HEK293 (cell line): ENCODE measurements around the gene IER2.

Experiments used
- CTCF ChIA-PET: fragments of 350-600 bp; formaldehyde crosslinking; extraction: SDS; loops from one replicate; lab custom pipeline; 2021; ENCODE audit warnings: antibody characterized with exemption; lab: Yijun Ruan, JAX
- POLR2A ChIA-PET: fragments of 300-600 bp; formaldehyde crosslinking; extraction: SDS; loops from one replicate; lab custom pipeline; 2020; ENCODE audit warnings: antibody characterized with exemption, inconsistent platforms; lab: Yijun Ruan, JAX
- H3K27ac ChIP-seq: fragments of 200-500 bp; sonication (Bioruptor generic); 2 replicates; pipeline ENCODE4 v1.5.1; 2014; ENCODE audit warnings: low read depth, low read length, control low read depth, inconsistent platforms; ENCODE audit errors: extremely low read depth
- H3K36me3 ChIP-seq, 2 experiments: fragments of 200-500 bp in 1 of 2; sonication (Bioruptor generic) in 1 of 2; 1 replicate in 1 of 2; 2 replicates in 1 of 2; pipeline ENCODE4 v1.5.1; 2014 to 2017; ENCODE audit warnings: inconsistent platforms in 2 of 2, low read length in 2 of 2; ENCODE audit not compliant: control insufficient read depth in 2 of 2, insufficient read depth in 1 of 2
- H3K4me1 ChIP-seq: fragments of 200-500 bp; sonication (Bioruptor generic); 2 replicates; pipeline ENCODE4 v1.5.1; 2014; ENCODE audit warnings: mild to moderate bottlenecking, low read length, inconsistent platforms; ENCODE audit not compliant: control insufficient read depth, insufficient read depth
- H3K4me3 ChIP-seq: 2 replicates; pipeline ENCODE4 v1.5.1; 2011; ENCODE audit warnings: low read depth, mild to moderate bottlenecking, control low read depth, low read length, moderate library complexity
- H3K9me3 ChIP-seq: fragments of 200-500 bp; sonication (Bioruptor generic); 2 replicates; pipeline ENCODE4 v1.5.1; 2014; ENCODE audit warnings: low read depth, low read length, inconsistent platforms; ENCODE audit not compliant: control insufficient read depth, insufficient read depth
- BCL11A ChIP-seq: fragments of 450-650 bp; formaldehyde crosslinking; IDR thresholded peaks from 2 replicates; pipeline ENCODE4 v1.5.1; 2016; ENCODE audit warnings: low read depth, missing biosample characterization, missing genetic modification characterization
- EGR2 ChIP-seq: fragments of 450-650 bp; formaldehyde crosslinking; IDR thresholded peaks from 2 replicates; pipeline ENCODE4 v1.5.1; 2016; ENCODE audit warnings: low read depth, missing biosample characterization, missing genetic modification characterization
- GLI2 ChIP-seq: fragments of 450-650 bp; formaldehyde crosslinking; IDR thresholded peaks from 2 replicates; pipeline ENCODE4; 2017; ENCODE audit warnings: missing biosample characterization, missing genetic modification characterization, low read depth, borderline replicate concordance
- GLI4 ChIP-seq: fragments of 450-650 bp; formaldehyde crosslinking; IDR thresholded peaks from 2 replicates; pipeline ENCODE4 v1.5.1; 2016; ENCODE audit warnings: missing biosample characterization, missing genetic modification characterization
- GLIS1 ChIP-seq: fragments of 450-650 bp; formaldehyde crosslinking; IDR thresholded peaks from 2 replicates; pipeline ENCODE4 v1.5.1; 2016; ENCODE audit warnings: missing biosample characterization, missing genetic modification characterization
- GLIS2 ChIP-seq: fragments of 450-650 bp; formaldehyde crosslinking; IDR thresholded peaks from 2 replicates; pipeline ENCODE4 v1.5.1; 2016; ENCODE audit warnings: missing biosample characterization, missing genetic modification characterization
- HOXC10 ChIP-seq: sonication (generic); formaldehyde crosslinking; IDR thresholded peaks from 2 replicates; pipeline ENCODE4 v1.8.1; 2023; ENCODE audit warnings: mild to moderate bottlenecking, missing genetic modification reagents
- KLF1 ChIP-seq: fragments of 450-650 bp; formaldehyde crosslinking; IDR thresholded peaks from 2 replicates; pipeline ENCODE4 v1.5.1; 2016; ENCODE audit warnings: missing biosample characterization, missing genetic modification characterization
- KLF10 ChIP-seq: fragments of 450-650 bp; IDR thresholded peaks from 2 replicates; pipeline ENCODE4 v1.5.1; 2018; ENCODE audit warnings: missing biosample characterization, mild to moderate bottlenecking, missing genetic modification characterization
- KLF16 ChIP-seq: fragments of 450-650 bp; formaldehyde crosslinking; IDR thresholded peaks from 2 replicates; pipeline ENCODE4 v1.5.1; 2017; ENCODE audit warnings: missing biosample characterization, missing genetic modification characterization
- KLF7 ChIP-seq: fragments of 450-650 bp; formaldehyde crosslinking; IDR thresholded peaks from 2 replicates; pipeline ENCODE4 v1.5.1; 2016; ENCODE audit warnings: missing biosample characterization, missing genetic modification characterization, borderline replicate concordance
- SCRT2 ChIP-seq: fragments of 450-650 bp; formaldehyde crosslinking; IDR thresholded peaks from 2 replicates; pipeline ENCODE4 v1.5.1; 2016; ENCODE audit warnings: missing biosample characterization, missing genetic modification characterization
- ZBTB48 ChIP-seq: fragments of 450-650 bp; formaldehyde crosslinking; IDR thresholded peaks from 2 replicates; pipeline ENCODE4 v1.5.1; 2016; ENCODE audit warnings: missing biosample characterization, missing genetic modification characterization
- ZIC2 ChIP-seq: fragments of 450-650 bp; formaldehyde crosslinking; IDR thresholded peaks from 2 replicates; pipeline ENCODE4 v1.5.1; 2016; ENCODE audit warnings: missing biosample characterization, missing genetic modification characterization
- ZNF112 ChIP-seq: fragments of 450-650 bp; formaldehyde crosslinking; IDR thresholded peaks from 2 replicates; pipeline ENCODE4 v1.5.0; 2017; ENCODE audit warnings: missing biosample characterization, missing genetic modification characterization
- ZNF140 ChIP-seq: fragments of 450-650 bp; formaldehyde crosslinking; IDR thresholded peaks from 2 replicates; pipeline ENCODE4 v1.5.1; 2016; ENCODE audit warnings: missing biosample characterization, missing genetic modification characterization
- ZNF157 ChIP-seq: fragments of 450-650 bp; formaldehyde crosslinking; IDR thresholded peaks from 2 replicates; pipeline ENCODE4 v1.5.1; 2016; ENCODE audit warnings: missing biosample characterization, missing genetic modification characterization
- ZNF202 ChIP-seq: fragments of 450-650 bp; formaldehyde crosslinking; IDR thresholded peaks from 2 replicates; pipeline ENCODE4 v1.5.1; 2016; ENCODE audit warnings: missing biosample characterization, missing genetic modification characterization, borderline replicate concordance
- ZNF335 ChIP-seq: fragments of 450-650 bp; formaldehyde crosslinking; conservative IDR thresholded peaks from 2 replicates; pipeline ENCODE4 v1.5.1; 2016; ENCODE audit warnings: missing biosample characterization, missing genetic modification characterization
- ZNF366 ChIP-seq: fragments of 450-650 bp; formaldehyde crosslinking; conservative IDR thresholded peaks from 2 replicates; pipeline ENCODE4 v1.5.1; 2016; ENCODE audit warnings: missing biosample characterization, missing genetic modification characterization
- ZNF394 ChIP-seq: fragments of 450-650 bp; formaldehyde crosslinking; IDR thresholded peaks from 2 replicates; pipeline ENCODE4 v1.5.1; 2016; ENCODE audit warnings: missing biosample characterization, missing genetic modification characterization, mild to moderate bottlenecking, moderate library complexity, borderline replicate concordance
- ZNF398 ChIP-seq: fragments of 450-650 bp; formaldehyde crosslinking; IDR thresholded peaks from 2 replicates; pipeline ENCODE4 v1.5.1; 2017; ENCODE audit warnings: missing biosample characterization, missing genetic modification characterization
- ZNF585B ChIP-seq: fragments of 450-650 bp; formaldehyde crosslinking; IDR thresholded peaks from 2 replicates; pipeline ENCODE4 v1.5.1; 2016; ENCODE audit warnings: missing biosample characterization, missing genetic modification characterization
- ZNF600 ChIP-seq: fragments of 450-650 bp; formaldehyde crosslinking; IDR thresholded peaks from 2 replicates; pipeline ENCODE4 v1.5.1; 2016; ENCODE audit warnings: missing biosample characterization, missing genetic modification characterization
- ZNF610 ChIP-seq: fragments of 450-650 bp; formaldehyde crosslinking; IDR thresholded peaks from 2 replicates; pipeline ENCODE4 v1.5.1; 2016; ENCODE audit warnings: missing biosample characterization, missing genetic modification characterization, borderline replicate concordance
- ZNF623 ChIP-seq: fragments of 450-650 bp; formaldehyde crosslinking; IDR thresholded peaks from 2 replicates; pipeline ENCODE4 v1.5.1; 2016; ENCODE audit warnings: missing biosample characterization, missing genetic modification characterization
- ZNF626 ChIP-seq: fragments of 450-650 bp; sonication (Bioruptor Pico); formaldehyde crosslinking; IDR thresholded peaks from 2 replicates; pipeline ENCODE4 v1.5.1; 2018; ENCODE audit warnings: missing biosample characterization, missing genetic modification characterization, inconsistent platforms
- ZNF639 ChIP-seq: fragments of 450-650 bp; formaldehyde crosslinking; IDR thresholded peaks from 2 replicates; pipeline ENCODE4 v1.5.1; 2016; ENCODE audit warnings: missing biosample characterization, missing genetic modification characterization
- ZNF670 ChIP-seq: fragments of 450-650 bp; formaldehyde crosslinking; IDR thresholded peaks from 2 replicates; pipeline ENCODE4 v1.5.1; 2016; ENCODE audit warnings: missing biosample characterization, missing genetic modification characterization, low read depth
- ZNF707 ChIP-seq: fragments of 450-650 bp; formaldehyde crosslinking; IDR thresholded peaks from 2 replicates; pipeline ENCODE4 v1.5.1; 2016; ENCODE audit warnings: missing biosample characterization, missing genetic modification characterization
- ZSCAN23 ChIP-seq: fragments of 450-650 bp; formaldehyde crosslinking; IDR thresholded peaks from 2 replicates; pipeline ENCODE4 v1.5.1; 2016; ENCODE audit warnings: missing biosample characterization, missing genetic modification characterization
- ZXDB ChIP-seq: fragments of 450-650 bp; formaldehyde crosslinking; IDR thresholded peaks from 2 replicates; pipeline ENCODE4 v1.5.1; 2016; ENCODE audit warnings: missing biosample characterization, missing genetic modification characterization
- TF ChIP-seq, protein P1 (sequence below): fragments of 450-650 bp; formaldehyde crosslinking; IDR thresholded peaks from 2 replicates; pipeline ENCODE4 v1.5.1; 2016; ENCODE audit warnings: missing biosample characterization, missing genetic modification characterization

The IER2 gene

GRCh38 chr19:13117772-13118423 is 32.3 kb upstream of the IER2 start, which contains the start of gene NACC1 (continued):
- no peak for TF ChIP-seq ZNF140
- no peak for TF ChIP-seq ZNF394
- TF ChIP-seq ZNF623 (tag by site-specific recombination), result no peak
- TF ChIP-seq ZNF600 (tag by site-specific recombination), result no peak
- peak; percentile 47; the same call in 1 of the 2 replicates for TF ChIP-seq KLF16 (tag by site-specific recombination)
- TF ChIP-seq ZNF202 (tag by site-specific recombination), result no peak
- TF ChIP-seq ZXDB (tag by site-specific recombination), result peak; percentile 85
- TF ChIP-seq ZBTB48, result no peak
- no peak for TF ChIP-seq ZNF707 (tag by site-specific recombination)
- TF ChIP-seq, protein P1, sequence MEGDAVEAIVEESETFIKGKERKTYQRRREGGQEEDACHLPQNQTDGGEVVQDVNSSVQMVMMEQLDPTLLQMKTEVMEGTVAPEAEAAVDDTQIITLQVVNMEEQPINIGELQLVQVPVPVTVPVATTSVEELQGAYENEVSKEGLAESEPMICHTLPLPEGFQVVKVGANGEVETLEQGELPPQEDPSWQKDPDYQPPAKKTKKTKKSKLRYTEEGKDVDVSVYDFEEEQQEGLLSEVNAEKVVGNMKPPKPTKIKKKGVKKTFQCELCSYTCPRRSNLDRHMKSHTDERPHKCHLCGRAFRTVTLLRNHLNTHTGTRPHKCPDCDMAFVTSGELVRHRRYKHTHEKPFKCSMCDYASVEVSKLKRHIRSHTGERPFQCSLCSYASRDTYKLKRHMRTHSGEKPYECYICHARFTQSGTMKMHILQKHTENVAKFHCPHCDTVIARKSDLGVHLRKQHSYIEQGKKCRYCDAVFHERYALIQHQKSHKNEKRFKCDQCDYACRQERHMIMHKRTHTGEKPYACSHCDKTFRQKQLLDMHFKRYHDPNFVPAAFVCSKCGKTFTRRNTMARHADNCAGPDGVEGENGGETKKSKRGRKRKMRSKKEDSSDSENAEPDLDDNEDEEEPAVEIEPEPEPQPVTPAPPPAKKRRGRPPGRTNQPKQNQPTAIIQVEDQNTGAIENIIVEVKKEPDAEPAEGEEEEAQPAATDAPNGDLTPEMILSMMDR (tag by site-specific recombination), result no peak; the same call in 1 of the 2 replicates
- TF ChIP-seq ZIC2 (tag by site-specific recombination), result no peak
- no peak for TF ChIP-seq ZNF626
- no peak for TF ChIP-seq HOXC10
- TF ChIP-seq ZSCAN23, result no peak
- TF ChIP-seq GLI2 (tag by site-specific recombination), result no peak
- TF ChIP-seq ZNF366 (tag by site-specific recombination), result no peak

- H3K4me1 ChIP-seq, result peaks cover 7% of the 10 kb centered on the region
- TF ChIP-seq GLIS2 (tag by site-specific recombination) (peak; percentile 82), KLF1 (tag by site-specific recombination) (peak; percentile 85), KLF7 (tag by site-specific recombination) (0 out of 2 replicates have a peak, but pooled peaks have one; percentile 41), ZNF112 (tag by site-specific recombination) (no peak), ZNF398 (tag by site-specific recombination) (peak; percentile 82), ZNF670 (tag by site-specific recombination) (no peak), EGR2 (tag by site-specific recombination) (peak; percentile 99), KLF10 (tag by site-specific recombination) (peak; percentile 45; the same call in 1 of the 2 replicates), BCL11A (0 out of 2 replicates have a peak, but pooled peaks have one; percentile 52), GLI4 (tag by site-specific recombination) (no peak), ZNF157 (tag by site-specific recombination) (peak; percentile 29; the same call in 1 of the 2 replicates), SCRT2 (tag by site-specific recombination) (no peak), ZNF610 (tag by site-specific recombination) (peak; percentile 17; the same call in 1 of the 2 replicates), ZNF335 (tag by site-specific recombination) (peak; percentile 61; the same call in 1 of the 2 replicates), HOXC10 (no peak), ZNF639 (tag by site-specific recombination) (peak; percentile 76), GLIS1 (tag by site-specific recombination) (peak; percentile 97), ZNF585B (tag by site-specific recombination) (no peak)
Observed at GRCh38 chr19:13118424-13119193, 31.6 kb upstream of the IER2 start.

More at GRCh38 chr19:13118424-13119193, 31.6 kb upstream of the IER2 start:
- Histone ChIP-seq H3K27ac (peak overlapping the region; percentile 98), H3K36me3 (peaks cover 9 to 51% of the 10 kb centered on the region in 2 experiments; a peak in 2 of 3 replicates), H3K4me3 (peak overlapping the region; percentile 93), H3K9me3 (no peaks in the 10 kb centered on the region)
- ChIA-PET CTCF (interaction anchor here (1.0 to 2.3 kb wide), 5 partner anchors 115 to 153 kb away, joined by 3 to 13 read pairs (median 3); no protein-coding TSS in a partner anchor), POLR2A (interaction anchor here (0.5 to 4.2 kb wide), 11 partner anchors 10 to 1017 kb away, joined by 3 to 48 read pairs (median 4); partner anchors contain the start of genes GCDH, IER2 and STX10)
